HG03442 (cell line): ENCODE measurements around the gene GDF7.

Experiments used
- ATAC-seq: cut with Tn5 transposase; IDR thresholded peaks from one replicate; pipeline ENCODE4 v1.9.1; 2021; ENCODE audit warnings: mild to moderate bottlenecking, moderate library complexity; ENCODE audit not compliant: unreplicated experiment

GDF7 gene

DNA sequence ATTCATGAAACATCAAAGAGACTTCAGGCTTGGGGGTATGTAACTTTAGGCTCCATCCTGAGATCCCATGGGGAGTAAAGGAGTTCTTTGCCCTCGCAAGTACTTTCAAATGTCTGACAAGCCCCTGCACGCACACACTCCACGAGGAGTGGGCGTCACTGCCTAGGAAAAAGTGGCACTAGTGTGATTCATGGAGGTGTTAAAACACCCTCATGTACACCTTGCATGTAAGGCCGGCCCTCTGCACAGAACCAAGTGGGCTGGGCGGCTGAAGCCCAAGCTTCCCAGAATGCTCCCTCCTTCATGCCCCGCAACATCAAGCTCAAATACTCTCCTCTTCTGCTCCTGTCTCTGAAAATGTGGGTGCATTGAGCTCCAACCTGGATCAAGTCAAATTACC, 23.9 kb upstream of the GDF7 start:
- no peak for ATAC-seq

DNA sequence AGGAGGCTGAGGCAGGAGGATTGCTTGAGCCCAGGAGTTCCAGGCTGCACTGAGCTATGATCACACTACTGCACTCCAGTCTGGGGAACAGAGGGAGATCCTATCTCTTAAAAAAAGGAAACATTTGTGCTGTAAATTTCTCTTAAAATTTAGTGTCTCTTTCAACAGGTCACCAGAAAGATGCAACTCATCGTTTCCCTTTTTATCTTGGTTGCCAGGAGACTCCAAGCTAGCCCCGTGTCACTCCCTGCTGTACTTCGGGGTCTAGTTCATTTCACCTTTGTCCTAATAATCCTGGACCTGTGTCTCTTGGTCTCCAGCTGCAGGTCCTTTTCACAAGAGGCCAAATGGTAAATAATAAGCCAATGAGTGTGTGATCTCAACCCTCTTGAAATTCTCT, 23.1 kb upstream of the GDF7 start:
- no peak for ATAC-seq

DNA sequence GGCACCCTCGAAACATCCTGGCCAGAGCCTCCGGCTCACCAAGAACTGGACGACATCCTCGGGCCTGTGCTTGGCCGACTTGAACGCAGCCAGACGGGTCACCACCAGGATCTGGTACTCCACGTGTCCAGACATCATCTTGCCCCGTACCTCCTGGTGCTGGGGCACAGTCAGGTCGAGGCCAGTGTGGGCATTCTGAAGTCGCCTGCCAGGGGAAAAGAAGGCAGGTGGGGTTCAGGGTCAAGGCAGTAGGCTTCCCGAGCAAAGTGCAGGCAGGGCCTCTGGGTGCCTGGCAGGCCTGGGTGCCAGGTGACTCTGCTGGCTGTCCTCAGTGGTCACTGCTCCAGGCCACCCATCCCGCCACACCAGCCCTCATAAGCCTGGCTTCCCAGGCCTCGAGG, 21.6 kb upstream of the GDF7 start:
- ATAC-seq, result no peak

DNA sequence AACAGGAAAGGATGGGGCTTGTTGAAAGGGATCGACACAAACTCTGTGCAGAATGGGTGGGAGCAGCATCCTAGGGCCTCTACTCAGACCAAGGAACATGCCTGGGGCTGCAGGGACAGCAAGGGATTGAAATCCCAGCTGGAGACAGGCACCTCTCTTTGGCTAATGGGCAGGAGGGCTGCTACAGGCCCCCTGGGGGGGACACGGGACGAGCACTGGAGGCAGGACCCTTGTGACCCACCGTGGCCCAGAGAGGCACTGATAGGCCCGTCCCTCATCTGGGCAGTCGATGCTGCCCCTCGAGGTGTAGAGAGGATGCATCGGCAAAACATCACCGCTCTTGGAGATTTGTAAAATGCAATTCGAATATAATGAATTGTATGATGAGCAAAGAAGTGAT, 21.2 kb upstream of the GDF7 start:
- no peak for ATAC-seq

DNA sequence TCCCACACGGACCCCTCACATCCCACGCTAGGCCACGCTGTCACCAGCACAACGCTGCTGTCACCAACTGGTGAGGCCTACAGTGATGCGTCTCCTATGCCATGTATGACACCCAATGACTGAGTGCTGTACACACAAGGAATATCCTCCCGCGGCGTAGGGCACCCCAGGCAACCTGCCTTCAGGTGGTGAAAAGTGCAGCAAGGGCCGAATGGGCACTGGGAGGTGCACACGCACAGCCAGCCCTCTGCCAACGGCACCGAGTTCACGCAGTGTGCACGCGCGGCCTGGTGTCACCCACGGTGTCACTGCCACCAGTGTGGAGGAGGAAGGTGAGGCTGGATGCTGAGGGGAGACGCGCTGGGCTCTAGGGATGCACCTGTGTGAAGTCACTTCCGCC, 20.5 kb upstream of the GDF7 start:
- ATAC-seq, result no peak

DNA sequence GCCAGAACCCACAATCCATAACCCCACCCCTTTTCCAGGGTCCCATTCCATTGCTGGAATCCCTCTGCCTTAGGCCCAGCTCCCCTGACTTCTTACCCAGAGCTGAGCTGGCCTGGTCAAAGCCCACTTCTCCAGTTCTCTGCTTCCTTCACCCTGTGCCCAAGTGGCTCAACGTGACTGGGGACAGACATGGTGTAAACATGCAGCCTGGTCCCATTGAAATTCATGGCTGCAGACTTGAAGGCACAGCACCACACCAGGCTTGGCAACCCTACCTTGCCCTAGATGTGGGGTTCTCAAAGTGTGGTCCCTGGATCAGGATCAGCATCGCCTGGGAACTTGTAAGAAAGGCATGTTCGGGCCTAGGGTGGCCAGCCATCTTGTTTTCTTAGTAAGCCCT, 19.7 kb upstream of the GDF7 start:
- ATAC-seq, result no peak

DNA sequence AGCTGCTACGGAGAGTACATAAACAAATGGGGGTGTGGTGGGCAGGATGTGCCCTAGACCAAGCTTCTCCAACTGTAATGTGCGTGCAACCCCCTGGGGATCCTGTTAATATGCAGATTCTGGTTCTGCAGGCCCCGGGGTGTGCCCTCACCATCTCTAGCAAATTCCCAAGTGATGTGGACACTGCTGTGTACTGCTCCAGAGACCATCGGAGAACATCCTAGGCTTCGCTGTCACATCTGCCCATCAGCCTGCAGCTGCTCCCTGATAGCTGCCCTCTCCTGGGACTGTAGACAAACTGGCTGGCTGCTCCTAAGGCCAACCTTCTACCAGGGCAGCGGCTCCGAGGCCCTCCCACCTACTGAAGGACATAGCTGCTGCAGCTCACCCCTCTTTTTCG, 19.2 kb upstream of the GDF7 start:
- no peak for ATAC-seq

DNA sequence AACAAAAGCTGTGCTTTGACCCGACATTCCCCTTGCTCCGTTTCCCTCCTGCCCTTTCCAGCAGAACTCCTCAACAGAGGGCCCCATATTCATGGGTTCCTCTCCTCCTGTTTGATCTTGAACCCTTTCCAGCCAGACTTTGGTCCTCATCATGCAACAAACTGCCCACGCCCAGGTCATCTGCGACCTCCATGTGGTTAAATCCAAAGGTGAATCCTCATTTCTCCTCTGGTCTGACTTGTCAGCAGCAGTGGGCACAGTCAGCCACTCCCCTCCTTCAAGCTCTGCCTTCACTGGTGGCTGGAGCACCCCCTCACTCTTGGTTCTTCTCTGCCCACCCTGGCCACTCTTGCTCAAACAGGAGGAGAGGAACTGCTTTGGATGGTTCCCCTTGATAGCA, 18.7 kb upstream of the GDF7 start:
- no peak for ATAC-seq

DNA sequence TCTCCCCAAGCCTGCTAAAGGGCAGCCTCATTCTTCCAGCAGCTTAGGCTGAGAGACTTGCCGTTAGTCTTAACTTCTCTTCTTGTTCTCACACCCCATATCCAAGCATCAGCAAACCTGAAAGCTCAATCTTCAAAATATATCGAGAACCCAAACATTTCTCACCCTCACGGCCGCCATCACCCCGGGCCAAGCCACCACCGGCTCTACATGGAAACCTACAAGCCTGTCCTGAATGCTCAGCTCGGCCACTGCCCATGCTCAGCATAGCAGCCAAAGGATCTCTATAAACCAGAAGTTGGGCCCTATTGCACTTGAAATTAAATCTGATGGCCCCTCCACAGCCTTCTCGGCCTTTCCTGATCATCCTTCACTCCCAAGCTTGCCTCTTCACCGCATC, 18.1 kb upstream of the GDF7 start:
- no peak for ATAC-seq

DNA sequence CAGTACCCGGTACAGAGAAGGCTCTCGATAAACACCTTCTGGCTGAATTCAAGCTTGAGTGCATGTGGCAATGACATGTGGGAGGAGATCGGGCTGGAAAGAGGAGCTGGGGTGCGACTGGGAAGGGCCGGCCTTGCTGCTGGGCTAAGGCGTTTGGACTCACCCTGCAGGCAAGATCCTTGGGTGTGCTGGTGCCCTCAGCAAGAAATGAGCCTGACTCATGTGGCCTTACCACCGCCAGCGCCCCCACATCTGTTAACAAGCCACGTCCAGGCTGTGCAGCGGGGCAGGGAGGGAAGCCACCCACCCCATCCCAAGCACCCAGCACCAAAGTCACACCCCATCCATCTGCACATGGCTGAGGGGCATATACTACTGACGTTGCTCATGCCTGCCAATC, 17.4 kb upstream of the GDF7 start:
- no peak for ATAC-seq

DNA sequence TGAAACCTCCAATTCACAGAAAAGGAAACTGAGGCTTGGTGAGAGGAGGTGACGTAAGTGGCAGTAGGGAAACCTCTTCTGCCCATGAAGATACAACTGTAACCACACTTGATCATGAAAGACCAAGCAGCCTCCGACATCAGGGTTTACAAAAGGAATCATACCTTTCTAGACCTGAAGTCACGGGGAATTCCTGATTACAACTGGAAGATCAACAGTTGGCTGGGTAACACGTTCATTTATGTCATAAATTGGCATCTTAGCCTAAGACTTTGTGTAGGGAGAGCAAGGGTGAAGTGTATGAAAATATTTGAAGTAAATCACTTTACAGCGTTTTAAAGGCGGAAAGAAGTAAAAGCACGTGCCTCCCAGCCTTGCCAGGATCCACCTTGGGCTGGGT, 17.0 kb upstream of the GDF7 start:
- no peak for ATAC-seq

DNA sequence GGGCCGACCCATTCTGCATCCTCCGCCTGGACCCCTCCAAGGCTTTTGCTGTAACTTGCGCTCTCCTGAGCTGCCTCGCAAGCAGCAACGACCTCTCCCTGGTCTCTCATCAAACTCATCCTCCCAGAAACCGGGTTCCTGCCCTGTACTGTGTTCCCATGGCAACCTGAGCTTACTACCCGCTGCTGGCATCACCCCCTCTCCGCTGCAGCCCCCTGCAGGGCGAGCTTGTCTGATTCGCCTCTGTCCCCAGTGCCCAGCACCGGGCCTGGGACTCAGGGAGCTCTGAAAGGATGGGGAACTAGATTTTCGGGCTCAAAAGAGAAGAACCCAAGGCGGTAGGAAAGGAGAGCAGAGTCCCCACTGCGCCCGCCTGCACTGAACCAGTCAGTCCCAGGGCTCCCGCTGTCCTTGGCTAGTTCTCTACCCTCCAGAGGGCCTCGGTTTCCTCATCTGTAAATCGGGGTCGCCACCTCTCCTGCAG, 16.5 kb upstream of the GDF7 start:
- ATAC-seq, result peak; percentile 20

DNA sequence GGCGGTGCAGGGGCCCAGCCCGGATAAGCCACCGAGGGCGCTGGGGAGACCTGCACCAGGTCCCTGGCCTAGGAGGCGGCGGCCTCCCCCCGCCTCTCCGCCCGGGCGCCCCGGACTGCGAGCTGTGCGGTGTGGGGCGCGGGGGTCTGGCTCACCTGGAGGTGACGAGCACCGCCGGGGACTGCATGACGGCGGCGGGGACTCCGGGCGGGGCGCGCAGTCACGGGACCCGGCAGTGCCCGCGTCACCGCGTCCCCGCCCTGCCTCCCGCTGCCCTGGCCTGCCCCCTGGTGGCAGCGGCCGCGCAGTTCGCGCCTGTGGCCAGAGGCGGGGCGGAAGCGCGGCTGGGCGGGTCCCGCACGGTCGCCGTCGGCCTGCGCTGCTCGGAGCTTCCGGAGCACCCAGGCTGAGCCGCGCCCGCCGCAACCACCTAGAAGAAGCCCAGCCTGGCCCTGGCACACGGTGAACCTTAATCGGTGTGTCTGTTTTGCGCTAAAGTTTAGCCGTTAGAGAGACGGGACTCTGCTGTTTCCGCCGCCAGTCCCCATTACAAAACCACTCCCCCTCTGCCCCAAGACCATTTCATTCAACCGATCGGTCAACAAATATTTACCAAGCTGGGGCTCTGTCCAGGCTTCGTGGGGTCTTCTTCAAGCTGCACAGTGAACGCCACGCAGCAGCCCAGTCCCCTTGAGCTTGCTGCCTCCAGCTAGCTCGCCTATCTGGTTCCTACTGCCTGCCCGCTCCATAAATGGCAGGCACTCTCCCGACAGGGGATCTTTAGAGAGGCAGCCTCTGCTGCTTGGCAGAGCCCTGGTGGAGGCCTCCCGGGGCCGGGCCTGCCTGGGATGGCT, 15.8 kb upstream of the GDF7 start, which contains the start of gene HS1BP3:
Gene HS1BP3 (minus strand): TSS at position 222 of the 854 bp plus-strand sequence. CDS start 35 bp downstream, at position 187.
- peak; percentile 92 for ATAC-seq

DNA sequence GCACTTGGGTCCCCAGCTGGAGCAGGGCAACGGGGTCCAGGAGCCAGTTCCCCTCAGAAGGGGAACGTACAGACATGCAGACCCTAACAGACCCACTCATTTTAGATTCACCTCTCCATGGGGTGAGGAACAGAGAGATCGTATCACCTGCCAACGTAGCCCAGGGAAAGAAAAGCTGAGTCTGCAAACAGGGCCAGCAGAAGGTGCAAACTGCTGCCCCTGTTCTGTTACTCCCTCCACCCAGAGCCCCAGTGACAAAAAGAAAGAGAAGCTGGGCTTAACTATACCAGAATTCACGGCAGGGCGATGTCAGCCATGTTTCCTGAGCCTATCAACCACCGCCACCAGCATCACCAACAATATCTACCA, 15.2 kb upstream of the GDF7 start:
- ATAC-seq, result no peak

DNA sequence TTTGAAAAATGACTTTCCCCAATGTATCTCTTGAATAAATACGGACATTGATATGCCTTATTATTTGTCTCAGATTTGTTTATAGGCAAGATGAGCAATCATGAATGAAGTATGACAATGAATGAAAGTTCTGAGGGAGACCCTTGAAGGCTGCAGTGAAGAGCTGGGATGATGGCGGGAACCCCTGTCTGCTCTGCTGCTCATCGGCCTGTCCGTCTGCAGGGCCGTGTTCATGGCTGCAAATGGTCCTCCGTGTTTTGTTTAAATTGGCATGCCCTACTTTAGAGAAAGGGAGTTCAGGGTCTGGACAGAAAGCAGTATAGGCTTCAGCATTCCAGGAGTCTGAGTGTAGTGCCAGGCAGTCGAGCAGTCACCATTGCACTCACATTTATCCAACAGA, 14.8 kb upstream of the GDF7 start:
- no peak for ATAC-seq

DNA sequence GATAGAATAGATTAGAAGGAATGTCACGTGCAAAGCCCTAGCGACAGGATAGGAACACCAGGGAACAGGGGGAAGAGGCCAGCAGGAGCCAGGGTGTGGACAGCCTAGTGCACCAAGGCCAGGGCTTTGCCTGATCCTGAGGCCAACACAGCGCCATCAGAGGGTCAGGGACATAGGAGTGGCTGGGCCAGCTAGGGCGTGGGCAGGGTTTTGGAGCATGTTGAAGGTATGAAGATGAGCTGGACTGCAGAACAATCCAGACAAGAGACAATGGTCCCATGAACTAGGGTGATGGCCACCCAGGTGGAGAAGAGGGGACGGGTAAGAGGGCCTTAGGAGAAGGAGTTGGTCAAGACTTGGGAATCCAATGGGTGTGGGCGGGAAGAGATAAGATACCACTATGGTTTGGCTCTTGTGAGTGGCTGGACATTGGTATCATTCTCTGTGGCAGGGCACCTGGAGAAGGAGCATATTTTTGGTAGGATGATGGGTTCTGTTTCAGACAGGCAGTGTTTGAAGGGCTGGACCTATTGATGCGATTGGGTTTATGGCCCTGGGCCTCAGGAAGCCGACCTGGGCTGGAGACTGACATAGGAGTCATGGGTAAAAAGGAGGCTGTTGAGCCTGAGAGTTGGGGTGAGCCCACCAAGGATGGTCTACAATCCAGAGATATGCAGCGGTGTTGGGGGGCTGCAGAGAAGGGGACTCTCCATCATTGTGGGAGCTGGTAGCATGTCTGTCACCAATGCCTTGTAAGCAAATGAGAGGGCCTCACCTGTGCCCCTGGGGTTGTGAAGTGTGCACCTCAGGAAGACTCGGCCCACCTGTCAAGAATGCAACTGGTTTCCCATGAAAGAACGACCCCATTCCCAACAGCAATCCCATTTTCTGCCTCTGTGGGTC, 14.0 kb upstream of the GDF7 start:
- no peak for ATAC-seq

DNA sequence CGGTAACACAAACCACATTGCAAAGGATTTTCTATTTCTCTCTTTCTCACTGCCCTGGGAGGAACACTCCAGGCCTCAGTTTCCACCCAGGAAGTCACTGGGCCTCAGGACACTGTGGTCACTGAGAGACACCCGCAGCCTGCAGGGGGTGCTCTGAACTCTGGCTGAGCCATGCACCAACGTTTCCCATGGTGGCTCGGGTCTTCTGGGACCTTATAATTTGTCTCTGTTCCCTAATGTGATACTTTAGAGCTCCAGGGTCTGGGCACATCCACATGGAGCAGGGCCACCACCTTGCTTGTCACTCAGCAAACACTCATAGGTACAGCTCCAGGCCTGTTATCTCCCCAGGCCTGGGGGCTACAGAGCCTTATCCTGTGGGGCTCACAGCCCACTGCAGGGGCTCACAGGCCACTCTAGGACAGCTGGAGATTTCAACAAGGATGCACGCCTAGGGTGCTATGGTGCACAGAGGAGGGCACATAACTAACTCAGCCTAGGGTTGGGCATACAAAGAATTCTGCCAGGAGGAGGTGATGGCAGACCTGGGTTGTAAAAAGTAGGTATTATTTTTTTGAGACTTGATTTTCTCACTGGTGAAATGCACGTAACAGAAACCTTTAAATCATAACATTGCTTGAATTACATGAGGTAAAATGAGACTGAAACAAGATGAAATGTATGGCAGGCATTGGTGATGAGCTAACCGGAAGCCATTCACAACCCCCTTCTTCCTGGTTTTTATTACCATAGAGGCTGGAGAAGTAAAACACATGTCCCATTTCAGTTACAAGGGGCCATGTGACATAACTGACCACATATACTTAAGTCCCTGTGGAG, 13.0 kb upstream of the GDF7 start:
- ATAC-seq, result no peak

DNA sequence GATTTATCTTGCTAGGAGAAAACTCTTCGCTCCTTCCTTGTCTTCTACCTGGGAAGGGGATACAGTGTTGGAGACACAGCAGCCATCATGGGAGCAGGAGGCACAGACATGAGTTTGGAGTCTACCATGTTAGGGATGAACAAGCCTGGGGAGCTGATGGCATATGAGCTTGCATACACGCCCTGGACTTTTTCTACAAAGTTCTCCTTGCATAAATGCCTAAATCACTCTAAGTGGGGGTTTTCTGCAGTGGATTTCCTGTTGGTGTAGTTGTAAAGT, 12.5 kb upstream of the GDF7 start:
- ATAC-seq, result no peak

DNA sequence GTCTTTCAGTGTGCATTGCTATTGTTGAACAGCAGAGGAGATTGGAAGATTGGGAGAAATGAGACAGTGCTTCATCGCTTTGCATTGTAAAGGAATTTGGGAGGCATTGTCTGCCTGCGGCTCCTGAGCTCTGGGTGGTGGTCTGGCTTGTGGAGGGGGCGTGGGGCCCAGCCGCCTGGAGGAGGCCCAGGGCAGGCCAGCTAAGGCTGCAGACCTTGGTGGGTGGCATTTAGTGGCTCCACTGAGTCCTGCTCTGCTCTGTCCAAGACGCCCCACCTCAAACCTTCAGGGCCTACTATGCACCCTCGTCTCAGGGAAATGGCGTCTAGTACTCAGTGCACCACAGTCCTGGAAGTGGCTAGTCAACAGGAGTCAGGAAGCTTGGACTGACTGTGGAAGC, 10.4 kb upstream of the GDF7 start:
- ATAC-seq, result no peak

DNA sequence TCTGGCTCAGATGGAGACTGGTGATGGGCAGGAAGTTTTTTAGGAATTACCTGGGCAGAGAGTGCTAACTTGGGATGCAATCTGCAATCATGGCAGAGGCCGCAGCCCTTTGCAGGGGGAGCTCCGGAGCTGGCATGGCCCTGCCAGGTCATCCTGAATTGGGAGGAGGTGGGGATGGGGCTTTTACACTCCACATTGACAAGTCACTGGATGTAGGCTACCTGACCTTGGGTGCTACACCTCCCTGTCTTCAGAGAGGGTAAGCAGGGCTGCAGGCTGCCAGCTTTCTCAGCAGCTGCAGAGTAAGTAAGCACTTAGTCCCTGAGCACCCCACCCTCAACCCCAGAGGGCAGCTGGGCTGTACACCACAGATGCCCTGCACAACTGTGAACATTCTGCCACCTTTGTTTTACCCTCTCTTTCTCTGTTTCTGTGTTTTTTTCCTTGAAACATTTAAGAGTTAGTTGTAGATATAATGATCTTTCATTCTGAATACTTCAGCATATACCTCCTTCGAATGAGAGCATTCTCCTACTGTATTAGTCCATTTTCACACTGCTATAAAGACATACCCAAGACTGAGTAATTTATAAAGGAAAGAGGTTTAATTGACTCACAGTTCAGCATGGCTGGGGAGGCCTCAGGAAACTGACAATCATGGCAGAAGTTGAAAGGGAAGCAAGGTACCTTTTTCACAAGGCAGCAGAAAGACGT, 9.3 kb upstream of the GDF7 start:
- ATAC-seq, result no peak
